NCI-H1105 (cell line): ENCODE results near the gene SAXO2.
"Not testable (repeated sequence)": the region's sequence is repeated elsewhere in the genome, so short reads cannot be mapped to it uniquely, and the experiment has no call there.

ENCODE experiments used
- DNase-seq: peaks from one replicate; lab custom pipeline; 2025; lab: John Stamatoyannopoulos, UW

Gene SAXO2

GRCh38 chr15:82313951-82314768, 51.5 kb downstream of the SAXO2 start:
- not testable (repeated sequence) for DNase-seq

GRCh38 chr15:82314769-82315518, 52.3 kb downstream of the SAXO2 start:
- no peak for DNase-seq

GRCh38 chr15:82315519-82316246, 53.1 kb downstream of the SAXO2 start:
- DNase-seq: no peak

- not testable (repeated sequence) for DNase-seq
These were observed 53.9 kb downstream of the SAXO2 start for GRCh38 chr15:82316247-82317090.

- no peak for DNase-seq
These were observed 54.5 kb downstream of the SAXO2 start for GRCh38 chr15:82317091-82317489.

GRCh38 chr15:82317516-82317915, 54.9 kb downstream of the SAXO2 start:
- DNase-seq: not testable (repeated sequence)

- not testable (repeated sequence) for DNase-seq
These were observed 55.7 kb downstream of the SAXO2 start for GRCh38 chr15:82318281-82318680.

GRCh38 chr15:82319522-82320278, 57.1 kb downstream of the SAXO2 start:
- DNase-seq: not testable (repeated sequence)

GRCh38 chr15:82320861-82321260, 58.2 kb downstream of the SAXO2 start:
- DNase-seq: not testable (repeated sequence)

- not testable (repeated sequence) for DNase-seq
These were observed 59.9 kb downstream of the SAXO2 start for GRCh38 chr15:82322488-82322887.

GRCh38 chr15:82324831-82325230, 62.2 kb downstream of the SAXO2 start:
- not testable (repeated sequence) for DNase-seq

- DNase-seq: not testable (repeated sequence)
These were observed 63.0 kb downstream of the SAXO2 start for GRCh38 chr15:82325646-82326045.

- not testable (repeated sequence) for DNase-seq
These were observed 64.3 kb downstream of the SAXO2 start for GRCh38 chr15:82326896-82327295.

GRCh38 chr15:82327372-82327771, 64.8 kb downstream of the SAXO2 start:
- not testable (repeated sequence) for DNase-seq

GRCh38 chr15:82329039-82329438, 66.4 kb downstream of the SAXO2 start:
- DNase-seq: not testable (repeated sequence)

GRCh38 chr15:82330921-82331320, 68.3 kb downstream of the SAXO2 start:
- not testable (repeated sequence) for DNase-seq

GRCh38 chr15:82331576-82332304, 69.1 kb downstream of the SAXO2 start:
- not testable (repeated sequence) for DNase-seq

GRCh38 chr15:82332711-82333602, 70.3 kb downstream of the SAXO2 start:
- DNase-seq: not testable (repeated sequence)
